GM19023 (cell line): ENCODE results near the gene DLG3.

ENCODE experiments used
- ATAC-seq: cut with Tn5 transposase; IDR thresholded peaks from one replicate; pipeline ENCODE4 v1.9.1; 2021; ENCODE audit warnings: mild to moderate bottlenecking, moderate library complexity; ENCODE audit not compliant: unreplicated experiment

Gene DLG3

DNA sequence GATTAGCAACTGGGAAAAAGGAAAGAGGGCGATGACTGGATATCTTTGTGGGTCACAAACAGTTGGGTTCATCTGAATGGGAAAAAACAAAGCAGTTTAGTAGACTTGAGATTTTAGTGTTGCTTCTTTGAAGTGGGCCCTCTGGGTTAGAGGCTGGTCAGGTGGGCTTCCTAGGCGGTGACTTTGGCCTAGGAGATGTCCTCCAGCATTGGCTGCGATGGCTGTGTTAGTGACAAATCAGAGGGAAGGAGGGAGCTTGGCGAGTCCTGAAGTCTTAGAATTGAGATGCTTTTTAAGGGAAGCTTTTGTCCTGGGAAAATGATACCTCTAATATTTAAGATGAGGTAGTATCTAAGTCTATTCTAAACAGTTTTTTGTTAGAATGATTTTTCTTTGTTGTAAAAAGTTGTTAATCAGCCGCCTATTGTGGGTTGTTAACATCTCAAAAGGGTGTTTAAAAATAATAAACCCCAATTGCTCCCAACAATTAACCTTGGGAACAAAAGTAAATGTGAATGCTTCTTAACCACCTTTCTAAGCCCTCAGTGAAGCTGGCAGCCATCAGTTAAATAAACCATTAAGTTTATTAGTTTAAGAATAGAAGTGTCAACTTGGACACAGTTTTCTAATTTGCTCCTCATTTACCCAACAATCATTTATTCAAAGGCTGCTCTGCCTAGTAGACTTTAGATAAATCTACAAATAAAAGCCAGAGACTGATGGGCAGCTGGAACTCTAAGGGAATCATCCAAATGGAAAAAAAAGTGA is 31.7 kb downstream of the DLG3 start:
- no peak for ATAC-seq

DNA sequence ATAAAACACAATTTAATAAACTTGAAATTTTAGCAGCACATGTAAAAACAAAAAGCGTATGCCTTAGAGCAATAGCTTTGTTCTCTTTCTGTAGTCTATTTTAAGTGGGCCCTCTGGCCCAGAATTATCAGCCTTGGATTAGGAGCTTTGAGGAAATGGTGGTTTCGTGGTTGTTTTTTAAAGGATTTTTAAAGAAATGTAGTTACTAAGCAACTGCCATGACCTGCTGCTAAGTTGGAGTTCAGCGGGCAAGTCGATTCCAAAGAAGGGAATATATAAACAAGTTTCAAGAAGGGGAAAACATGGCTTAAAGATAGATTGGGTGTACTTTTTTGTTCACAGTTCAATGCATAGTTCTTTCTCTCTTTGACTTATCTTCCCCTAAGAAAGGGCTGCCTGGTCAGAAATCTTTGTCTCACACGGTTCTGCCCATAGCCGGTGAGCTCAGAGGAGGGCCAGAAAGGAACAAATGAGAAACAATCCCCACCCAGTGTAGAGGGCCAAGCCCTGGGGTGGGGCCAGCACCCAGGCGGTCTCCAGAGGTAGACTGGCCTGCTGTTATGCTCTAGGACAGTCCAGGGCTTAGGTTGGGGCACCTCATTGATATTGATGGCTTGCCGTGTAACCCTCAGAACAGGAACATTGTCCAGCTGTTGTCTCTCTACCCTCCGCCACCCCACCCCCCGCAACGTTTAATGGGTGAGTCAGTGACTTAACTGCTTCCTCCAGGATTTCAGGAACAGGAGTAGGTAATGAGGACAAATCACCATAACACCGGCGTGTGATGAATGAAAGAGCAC is 32.5 kb downstream of the DLG3 start:
- no peak for ATAC-seq

DNA sequence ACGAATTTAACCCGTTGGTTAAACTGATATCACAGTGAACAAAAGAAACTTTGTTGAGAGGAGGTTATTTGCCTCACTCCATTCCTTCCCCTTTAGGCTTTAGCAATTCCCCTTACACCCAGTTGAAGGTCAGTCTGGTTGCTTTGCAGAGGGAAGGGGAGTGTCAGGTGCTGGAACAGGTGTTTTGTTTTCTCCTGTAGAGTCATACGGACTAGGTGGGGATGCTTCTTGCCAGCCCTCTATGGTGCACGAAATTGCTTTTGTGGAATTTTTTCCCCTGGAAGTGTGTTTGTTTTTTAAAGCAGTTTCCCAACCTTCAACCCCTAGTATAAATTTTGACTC is 33.1 kb downstream of the DLG3 start:
- no peak for ATAC-seq

DNA sequence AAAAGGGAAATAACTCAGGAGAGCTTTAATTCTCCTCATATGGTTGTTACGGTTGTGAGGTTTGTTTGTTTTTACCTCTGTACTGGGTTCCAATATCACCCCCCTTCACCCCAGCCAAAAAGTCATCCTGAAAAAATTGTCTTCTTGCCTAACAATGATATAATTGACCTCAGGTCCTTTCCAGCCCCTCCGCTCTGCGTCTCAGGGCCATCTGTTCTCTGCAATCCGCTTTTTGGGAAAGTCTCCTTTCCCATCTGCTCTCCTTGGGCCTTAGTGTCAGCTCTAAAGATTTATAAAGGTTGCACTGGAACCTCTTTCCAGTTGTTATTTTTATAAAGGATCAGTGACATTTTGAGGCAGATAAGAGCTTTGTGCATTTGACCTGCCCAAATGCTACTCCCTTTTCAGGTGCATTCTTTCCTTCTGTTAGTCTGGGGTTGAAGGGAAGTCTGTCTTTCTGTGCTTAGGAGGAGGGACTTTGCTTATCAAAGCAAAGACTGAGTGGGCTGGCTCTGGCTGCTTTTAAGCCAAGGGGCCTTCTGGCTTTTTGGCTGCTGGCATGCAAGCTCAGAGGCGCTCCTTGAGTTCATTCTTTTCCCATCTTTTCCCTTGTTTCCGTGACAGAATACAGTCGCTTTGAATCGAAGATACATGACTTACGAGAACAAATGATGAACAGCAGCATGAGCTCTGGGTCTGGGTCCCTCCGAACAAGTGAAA is 34.1 kb downstream of the DLG3 start:
- no peak for ATAC-seq

DNA sequence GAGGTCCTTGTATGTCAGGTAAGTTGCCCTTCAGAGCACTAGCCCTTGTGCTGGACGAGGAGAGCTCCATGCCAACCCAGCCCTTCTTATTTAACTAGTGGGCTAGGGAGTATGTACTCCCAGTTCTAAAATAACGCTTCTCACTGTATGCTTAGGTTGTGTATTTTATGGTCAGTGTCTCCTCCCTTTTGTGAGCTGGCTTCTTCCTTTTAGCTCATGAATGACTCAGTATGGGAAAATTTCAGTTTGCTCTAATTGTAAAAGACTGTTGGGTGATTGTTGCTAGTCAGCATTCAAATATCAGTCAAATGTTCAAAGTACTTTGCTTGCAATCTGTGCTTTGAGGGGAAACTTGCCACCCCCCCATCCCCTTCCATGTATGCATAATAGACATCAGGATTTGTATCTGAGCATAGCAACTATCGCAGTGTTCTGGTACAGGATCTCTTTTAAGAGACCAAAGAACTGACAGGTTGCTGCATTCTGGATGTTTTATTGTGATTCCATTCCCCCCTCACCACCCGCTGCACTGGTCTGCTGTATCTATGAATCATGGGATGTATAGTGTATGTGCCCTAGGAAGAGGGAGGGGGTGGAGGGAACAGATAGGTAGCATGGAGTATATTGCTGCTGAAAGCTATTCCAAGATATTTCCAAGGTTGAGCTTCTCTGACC is 34.7 kb downstream of the DLG3 start:
- ATAC-seq: no peak

DNA sequence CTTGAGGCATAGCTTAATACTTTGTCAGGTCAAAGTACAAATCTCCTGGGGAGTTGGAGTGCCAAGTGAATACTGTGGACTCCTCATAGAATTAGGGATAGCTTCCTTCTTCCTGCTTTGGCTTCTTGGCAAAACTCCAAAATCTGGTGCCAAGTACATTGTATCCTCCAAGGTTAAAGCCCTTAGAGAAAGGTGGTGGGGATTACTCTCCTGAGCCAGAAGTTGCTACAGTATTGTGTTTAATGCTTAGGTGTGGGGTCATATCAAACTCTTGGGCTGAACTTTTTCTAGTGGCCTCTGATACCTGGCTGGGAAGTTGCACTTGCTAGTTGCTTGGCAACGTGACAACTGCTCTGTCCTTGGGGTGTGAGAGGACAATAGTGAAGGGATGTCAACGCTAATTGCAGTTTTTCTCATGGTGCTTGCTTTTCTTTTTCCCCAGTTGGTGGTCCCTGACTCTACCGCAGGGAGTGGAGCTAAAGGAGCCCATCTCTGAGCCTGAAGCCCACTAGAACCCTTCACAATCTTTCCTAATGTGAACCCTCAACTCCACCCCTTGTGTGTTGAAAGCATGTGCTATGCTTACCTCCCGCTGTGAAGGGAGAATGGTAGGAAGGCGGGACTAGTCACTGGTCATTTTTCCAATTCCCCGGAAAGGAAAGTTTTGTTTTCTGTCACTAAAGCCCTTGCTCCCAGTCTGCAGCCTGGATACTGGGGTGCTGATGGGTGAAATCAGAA is 35.5 kb downstream of the DLG3 start:
- ATAC-seq: no peak

DNA sequence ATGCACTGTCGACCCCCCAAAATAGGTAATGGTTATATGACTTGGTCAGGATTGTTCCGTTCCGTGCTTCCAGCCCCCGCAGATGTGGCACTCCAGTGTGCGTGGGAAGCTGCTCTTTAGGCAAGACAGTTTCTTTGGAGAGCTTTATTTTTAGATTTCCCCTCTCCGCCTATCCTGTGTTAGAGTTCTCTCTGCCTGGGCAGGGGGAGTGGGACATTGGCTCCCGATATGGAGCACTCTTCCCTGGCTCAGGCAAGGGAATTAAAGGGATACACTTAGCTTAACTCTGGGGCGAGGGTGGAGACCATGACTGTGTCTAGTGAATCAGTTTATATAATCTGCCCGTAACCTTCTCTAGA is 36.0 kb downstream of the DLG3 start:
- no peak for ATAC-seq

DNA sequence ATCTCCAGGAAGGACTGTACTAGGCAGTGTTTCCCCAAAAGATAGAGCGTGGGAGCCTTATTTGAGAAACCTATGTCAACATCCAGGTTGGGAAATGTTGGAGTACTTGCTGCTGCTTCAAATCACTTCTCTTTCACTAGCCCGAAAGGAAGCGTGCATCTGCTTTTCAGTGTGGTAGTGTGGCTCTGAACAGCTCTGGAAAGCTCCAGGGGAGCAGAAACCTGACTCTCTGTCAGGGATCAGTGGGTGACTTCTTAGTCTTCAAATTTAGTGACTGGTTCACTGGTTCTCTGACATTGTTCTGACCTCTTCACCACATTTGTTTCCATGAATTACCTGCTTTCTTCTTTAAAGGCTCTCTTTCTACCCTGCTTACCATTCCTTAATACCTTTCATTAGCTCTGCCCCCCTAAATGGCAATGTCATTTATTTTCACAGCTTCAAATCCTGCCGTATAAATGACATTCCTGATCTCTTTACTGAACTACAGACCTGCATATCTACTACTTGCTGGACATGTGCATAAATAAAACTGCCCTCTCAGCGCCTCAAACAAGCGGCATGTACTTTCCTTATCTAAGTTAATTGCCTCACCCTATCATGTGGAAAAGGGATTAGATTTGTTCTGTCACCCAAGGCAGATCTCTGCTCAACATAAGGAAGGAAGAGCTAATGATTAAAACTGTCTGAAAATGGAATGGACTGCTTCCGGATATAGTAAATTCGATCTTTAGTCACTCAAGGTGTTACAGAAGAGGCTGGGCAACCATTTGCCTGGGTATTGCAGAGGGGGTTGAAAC is 37.0 kb downstream of the DLG3 start:
- no peak for ATAC-seq

DNA sequence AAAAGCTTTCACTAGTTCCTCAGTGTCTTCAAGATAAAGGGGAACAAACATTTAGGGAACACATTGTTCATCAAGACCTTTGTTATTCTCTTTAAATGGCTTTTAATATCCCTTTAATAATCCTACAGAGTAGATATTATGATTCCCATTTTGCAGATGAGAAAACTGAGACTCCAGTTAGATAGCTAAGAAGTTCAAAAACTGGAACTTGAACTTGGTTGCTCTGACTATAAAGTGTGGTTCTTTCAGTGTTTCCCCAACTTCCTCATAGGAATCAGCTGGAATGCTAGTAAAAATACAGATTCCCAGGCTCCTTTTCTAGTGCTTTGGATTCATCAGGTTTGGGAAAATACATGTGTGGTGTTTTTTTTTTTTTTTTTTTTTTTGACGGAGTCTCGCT is 37.7 kb downstream of the DLG3 start:
- ATAC-seq: no peak

DNA sequence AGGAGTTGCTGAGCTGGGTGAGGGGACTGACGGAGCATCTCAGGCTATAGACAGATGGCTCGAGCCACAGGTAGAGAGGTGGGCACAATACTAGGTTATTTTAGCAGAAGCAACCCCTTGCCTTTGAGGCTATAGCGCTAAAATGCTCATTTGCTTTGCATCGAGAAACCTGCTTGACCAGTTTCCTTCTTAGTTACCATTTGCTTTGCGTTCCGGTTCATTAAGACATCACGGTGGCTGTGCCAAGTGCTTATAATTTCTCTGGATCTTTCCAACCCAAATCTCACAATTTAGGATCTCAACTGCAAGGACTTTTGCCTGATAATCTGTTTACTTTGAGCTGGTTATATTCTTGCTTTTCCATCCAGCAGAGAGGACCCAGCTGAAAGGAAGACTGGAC is 40.8 kb downstream of the DLG3 start:
- no peak for ATAC-seq

DNA sequence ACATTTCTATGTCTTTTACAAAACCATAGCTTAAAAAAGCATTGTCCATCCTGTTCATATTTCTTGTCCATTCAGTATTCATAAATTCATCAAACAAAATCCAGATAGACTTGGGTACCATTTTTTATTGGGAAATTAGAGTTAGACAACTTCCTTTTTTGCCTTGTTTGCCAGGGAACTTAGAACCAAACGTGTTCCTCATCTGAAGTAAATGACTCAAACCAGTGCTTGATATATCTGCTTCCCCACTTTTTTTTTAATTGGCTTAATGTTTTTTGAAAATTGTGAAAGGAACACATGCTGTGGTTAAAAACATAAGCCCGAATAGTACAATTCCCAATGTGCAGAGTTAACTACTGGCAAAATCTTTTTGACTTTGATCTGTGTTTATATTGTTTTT is 44.2 kb downstream of the DLG3 start:
- no peak for ATAC-seq

DNA sequence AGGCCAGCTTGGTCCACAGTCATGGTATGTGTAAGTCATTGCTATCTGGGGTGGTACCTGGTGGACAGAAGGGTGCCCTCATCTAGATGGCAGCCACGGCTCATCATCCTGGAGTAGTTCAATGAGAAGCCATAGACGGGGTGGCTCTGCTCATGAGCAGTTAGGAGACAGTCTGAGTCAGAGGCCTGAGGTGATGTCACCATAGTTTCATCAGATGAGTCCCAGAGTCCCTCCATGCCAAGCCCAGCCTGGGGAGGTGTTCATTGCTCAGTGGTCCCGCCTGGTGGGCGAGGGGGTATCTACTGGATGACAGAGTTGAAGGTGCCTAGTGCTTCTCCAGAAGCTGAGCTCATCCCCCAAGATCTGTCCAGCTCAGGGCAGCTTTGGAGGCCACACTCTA is 49.8 kb downstream of the DLG3 start:
- ATAC-seq: no peak

DNA sequence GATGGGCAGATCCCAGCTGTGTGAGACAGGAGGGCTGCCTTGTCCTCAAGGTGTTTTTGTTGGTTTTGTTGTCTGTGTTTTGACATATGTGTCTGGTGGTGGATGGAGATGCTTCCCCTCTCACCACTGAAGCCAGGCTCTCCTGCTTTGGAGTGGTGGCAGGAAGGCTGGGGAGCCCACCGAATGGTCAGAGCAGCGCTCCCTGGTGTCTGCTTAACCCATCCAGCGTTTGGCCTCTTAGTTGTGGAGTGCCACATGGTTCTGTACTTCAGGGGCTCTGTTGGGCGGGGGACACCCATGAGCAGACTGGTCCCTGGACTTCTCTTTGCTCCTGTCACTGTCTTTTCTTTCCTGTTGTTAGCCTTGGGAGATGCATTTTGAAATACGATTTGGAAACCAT is 51.9 kb downstream of the DLG3 start:
- no peak for ATAC-seq

DNA sequence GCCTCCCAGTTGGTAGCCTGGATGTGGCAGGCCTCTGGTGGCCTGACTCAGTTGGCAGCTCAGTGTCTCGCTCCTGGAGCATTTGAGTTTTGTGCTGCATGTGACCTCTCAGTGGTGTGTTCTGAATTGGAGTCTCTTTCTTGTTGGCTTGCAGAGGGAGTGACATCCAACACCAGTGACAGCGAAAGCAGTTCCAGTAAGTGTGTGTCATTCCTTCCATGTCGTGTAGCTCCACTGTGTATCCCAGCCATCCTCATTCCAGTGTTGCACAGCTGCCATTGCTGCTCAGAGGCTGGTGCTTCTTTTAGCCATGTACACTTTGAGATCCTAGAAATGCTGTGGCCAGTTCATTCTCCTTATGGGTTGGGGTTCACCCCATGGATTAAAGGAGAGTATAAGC is 52.4 kb downstream of the DLG3 start:
- ATAC-seq: no peak

DNA sequence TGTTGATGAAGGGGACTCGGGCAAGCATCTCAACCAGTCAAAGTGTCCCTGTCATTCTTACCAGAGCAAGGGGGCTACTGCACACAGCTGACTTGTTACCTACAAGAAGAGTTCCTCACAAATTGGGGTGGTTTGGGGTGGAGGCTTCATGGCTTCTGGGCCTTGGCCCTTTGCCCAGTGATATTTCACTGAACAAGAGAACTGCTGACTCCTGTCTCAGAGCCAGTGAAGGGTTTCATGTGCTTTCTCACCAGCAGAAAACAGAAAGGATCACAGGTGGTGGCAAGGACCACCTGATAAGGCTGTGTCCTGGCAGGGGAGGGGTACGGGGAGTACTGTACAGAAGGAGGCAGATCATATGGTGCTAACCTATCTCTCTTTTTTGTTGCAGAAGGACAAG is 53.5 kb downstream of the DLG3 start:
- ATAC-seq: no peak

DNA sequence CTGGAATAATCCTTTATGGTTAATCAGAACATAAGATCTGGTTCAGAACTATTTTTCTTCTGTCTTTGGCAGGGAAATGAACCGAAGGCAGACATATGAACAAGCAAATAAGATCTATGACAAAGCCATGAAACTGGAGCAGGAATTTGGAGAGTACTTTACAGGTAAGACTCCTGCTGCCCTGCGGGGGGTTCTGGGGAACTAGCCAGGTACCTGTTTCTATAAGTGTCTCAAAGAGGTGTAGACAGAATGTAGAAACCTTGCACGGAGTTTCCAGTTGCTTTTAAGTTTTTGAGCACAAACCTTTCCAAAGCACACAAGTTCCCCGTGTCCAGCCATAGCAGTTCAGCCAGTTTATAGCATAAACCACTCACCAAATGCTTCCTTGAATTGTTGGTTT is 56.2 kb downstream of the DLG3 start:
- ATAC-seq: no peak

DNA sequence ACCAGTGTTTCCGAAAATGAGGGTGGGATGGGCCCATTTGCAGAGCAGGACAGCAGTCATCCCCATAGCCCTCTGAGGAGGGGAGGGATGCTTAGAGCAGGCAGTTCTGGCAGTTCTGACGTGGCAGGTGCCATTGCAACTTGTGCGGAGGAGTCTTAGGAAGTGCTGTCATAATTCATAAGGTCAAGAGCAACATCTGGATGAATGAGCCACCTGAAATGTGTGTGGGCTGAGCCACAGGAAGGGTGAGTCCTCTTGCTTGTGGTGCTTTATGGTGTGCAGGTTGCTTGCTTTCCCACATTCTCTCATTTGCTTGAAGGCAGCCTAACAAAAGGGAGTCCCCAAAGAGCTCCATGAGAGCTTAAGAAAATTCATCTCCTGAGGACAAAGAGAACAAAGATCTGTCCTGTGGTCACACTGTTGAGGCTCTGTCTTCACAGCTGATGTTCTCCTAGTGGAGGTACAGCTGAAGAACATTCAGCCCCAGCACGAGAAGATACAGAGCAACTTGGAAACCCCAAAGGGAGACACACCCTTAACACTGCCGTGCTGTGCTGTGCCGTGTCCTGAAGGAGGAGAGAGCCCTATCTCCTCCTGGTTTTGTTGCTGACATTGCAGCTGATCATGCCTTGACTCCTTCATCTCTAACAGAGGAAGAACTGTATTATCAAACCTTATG is 60.3 kb downstream of the DLG3 start:
- no peak for ATAC-seq

DNA sequence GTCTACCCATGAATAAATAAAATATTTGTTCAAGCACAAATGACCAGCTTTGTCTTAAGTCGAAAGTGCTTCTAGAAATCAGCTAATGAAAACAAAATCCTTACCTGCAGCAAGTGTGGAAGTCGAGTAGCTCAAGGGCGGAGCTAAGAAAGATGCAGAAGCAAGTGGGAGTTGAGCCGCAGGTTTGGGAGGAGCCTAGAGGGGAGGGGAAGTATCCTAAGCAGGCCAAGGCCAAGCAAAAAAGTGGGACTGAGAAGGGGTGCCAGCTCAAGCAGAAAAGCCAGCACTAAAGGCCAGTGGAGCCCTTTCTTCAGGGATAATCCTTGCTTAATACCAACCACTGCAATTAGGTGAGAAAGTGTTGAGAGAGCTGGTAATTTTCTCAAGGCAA is 60.8 kb downstream of the DLG3 start:
- ATAC-seq: no peak

DNA sequence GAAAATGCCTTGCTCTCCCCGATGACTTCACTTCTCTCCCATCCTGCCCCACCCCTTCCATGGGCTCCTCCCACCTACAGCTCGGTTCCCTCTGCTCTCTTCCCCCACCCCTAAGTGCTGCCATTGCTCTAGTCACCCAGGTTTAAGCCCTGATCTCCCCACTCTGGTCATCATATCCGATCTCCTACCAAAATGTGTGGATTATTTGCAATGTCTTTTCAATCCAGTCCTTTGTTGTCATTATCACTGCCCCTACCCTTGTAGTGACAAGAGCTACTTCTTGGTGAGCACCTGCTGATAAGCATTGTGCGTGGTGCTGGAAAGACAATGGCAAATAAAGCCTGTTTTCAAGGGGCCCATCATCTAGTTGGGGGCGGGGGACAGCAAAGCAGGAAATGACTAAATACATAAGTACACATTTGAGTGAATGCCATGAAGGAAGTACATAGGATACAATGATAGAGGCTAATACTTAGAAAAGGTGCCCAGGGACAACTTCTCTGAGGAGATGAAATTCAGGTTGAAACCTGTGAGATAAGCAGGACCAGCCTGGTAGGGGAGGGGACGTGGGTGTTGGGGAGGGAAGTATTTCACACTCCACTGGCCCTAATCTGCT is 63.8 kb downstream of the DLG3 start:
- no peak for ATAC-seq
